ENCODE results near the gene NLRX1.
"Not testable (repeated sequence)": the region's sequence is repeated elsewhere in the genome, so short reads cannot be mapped to it uniquely, and the experiment has no call there.

The NLRX1 gene

DNA sequence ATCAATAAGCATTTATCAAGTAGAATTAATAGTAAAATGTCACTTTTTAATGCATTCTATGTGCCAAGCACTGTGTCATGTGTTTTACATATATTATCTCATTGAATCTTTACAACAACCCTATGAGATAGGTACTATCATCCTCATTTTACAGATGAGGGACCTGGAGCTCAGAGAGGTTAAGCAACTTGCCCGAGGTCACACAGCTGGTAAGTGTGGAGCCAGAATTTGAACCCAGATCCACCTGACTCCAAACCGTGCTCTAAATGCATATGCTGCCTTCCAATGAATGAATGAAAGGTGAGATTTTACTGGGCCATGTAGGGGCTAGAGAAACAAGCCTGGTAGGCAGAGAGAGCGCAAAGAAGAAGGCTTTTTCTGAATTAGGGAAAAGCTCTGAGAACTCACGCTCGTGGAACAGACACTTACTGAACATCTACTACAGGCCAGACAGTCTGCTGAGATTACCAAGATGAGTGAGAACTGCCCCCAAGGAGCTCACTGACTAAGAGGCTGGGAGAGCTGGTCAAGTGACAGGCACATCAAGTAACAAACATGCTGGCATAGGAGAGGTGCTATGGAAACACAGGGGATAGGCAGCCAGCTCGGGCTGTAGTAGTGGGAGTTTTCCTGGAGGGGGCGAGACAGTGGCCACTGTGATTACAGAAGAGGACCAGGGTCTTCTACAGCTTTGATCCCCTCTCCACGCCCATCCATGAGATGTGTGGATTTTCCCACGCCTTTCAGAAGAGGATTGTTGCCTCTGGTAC is 15.3 kb upstream of the NLRX1 start:
- DNase-seq, result no peak

DNA sequence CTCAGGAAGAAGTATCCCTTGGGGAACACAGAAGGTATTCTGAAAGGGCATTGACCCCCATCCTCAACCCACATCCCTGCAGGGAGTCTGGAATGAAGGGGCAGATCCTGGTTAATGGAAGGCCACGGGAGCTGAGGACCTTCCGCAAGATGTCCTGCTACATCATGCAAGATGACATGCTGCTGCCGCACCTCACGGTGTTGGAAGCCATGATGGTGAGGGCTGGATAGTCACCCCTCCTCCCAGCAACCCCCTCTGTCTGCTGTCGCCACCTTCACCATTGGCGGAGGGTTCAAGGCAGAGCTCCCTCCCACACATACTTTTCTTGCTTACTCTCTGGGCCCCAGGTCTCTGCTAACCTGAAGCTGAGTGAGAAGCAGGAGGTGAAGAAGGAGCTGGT is 14.3 kb upstream of the NLRX1 start:
- no peak for DNase-seq

DNA sequence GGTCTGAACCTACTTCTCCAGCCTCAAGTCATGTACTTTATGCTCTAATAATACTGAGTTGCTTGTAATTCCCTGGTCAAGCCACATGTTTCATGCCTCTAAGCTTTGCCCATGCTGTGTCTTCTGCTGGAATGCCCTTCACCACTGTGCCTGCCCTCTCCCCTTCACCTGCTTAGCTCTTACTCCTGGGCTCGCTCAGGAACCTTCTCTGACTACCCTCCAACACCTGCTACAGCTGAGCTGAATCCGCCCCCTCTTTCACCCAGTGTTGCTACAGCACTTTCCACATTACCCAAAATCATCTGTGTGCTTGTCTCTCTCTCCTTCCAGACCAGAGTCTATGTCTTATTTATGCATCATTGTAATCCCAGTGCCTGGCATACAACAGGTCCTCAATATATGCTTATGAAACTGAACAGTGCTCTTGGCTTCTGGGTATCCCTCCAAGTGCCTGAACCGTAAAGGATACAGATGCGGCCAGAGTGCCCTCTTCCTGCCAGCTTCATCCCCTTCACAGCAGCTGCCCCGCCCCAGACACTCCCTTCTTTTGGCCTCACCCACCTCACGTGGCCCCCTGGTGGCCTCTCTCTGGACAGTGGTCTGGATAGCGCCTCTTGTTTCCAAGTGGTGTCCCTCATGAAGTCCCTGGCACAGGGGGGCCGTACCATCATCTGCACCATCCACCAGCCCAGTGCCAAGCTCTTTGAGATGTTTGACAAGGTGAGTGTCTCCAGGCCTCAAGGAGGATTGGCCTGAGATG is 12.6 kb upstream of the NLRX1 start:
- DNase-seq, result no peak

DNA sequence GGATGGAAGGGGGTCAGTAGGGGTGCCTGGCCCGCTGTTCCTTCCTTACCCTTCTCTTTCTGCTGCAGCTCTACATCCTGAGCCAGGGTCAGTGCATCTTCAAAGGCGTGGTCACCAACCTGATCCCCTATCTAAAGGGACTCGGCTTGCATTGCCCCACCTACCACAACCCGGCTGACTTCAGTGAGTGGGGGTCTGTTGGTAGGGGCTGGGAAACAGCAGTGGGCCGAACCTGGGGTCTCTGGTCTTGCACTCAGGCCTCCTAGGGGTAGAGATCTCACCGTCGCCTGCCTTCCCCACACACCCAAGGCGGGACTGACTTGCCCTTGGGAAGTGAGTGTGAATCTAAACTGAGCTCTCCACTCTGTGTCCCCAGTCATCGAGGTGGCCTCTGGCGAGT is 12.0 kb upstream of the NLRX1 start:
- DNase-seq, result no peak

DNA sequence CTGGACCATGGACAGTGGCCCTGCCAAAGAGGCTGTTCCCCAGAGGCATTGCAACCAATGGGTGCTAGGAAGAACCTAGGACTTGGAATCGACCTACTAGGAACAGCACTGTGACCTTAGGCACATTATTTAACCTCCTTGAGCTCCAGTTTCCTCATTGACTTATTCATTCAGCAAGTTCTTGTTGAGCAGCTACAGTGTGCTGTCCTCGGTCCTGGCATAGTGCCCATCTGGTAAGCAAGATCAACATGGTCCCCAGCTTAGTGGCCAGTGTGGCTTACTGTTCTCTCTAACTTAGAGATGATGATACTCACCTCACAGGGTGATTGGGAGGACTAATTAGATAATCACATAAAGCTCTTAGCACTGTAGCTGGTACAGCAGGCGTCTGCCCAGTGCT is 11.5 kb upstream of the NLRX1 start:
- DNase-seq, result no peak

DNA sequence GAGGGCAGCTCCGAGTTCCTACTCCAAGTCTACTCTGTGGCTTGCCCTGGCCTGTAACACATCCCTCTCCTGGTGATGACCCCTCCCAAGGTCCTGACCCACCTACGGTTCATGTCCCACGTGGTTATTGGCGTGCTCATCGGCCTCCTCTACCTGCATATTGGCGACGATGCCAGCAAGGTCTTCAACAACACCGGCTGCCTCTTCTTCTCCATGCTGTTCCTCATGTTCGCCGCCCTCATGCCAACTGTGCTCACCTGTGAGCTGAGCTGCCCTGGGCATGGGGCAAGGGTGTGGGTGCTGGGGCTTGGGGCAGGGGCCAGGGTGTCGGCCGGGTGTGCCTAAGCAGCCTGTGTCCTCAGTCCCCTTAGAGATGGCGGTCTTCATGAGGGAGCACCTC is 10.1 kb upstream of the NLRX1 start:
- DNase-seq, result no peak

DNA sequence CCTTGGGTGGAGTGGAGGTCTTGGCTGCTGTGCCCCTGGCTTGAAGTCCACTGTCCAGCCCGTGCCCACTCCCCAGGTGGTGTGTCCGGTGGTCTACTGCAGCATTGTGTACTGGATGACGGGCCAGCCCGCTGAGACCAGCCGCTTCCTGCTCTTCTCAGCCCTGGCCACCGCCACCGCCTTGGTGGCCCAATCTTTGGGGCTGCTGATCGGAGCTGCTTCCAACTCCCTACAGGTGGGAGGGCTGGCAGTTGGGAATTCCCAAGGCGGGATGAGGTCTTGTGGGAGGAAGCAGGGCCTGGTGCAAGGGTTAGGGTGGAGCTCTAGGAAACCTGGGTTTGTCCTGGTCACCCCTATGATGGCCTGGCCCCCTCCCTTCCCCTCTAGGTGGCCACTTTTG is 8.4 kb upstream of the NLRX1 start:
- DNase-seq, result no peak

DNA sequence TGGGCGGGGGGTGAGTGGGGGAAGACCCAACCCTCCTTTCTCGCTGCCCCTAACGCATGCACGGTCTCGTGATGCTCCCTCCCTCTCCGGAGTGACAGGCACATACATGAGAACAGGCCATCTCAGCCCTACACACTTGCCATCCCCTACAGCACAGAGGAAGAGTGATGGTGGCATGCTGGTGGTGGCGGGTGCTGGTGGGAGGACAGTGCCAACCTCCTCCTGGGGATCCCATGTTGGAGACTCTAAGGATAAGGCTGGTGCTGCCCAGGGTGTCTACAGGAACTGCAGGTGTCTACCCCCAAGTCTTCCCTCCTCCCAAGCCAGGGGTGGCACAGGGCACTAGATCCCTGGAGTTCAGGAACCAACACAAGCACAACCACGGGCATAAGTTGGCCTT is 6.7 kb upstream of the NLRX1 start:
- no peak for DNase-seq

DNA sequence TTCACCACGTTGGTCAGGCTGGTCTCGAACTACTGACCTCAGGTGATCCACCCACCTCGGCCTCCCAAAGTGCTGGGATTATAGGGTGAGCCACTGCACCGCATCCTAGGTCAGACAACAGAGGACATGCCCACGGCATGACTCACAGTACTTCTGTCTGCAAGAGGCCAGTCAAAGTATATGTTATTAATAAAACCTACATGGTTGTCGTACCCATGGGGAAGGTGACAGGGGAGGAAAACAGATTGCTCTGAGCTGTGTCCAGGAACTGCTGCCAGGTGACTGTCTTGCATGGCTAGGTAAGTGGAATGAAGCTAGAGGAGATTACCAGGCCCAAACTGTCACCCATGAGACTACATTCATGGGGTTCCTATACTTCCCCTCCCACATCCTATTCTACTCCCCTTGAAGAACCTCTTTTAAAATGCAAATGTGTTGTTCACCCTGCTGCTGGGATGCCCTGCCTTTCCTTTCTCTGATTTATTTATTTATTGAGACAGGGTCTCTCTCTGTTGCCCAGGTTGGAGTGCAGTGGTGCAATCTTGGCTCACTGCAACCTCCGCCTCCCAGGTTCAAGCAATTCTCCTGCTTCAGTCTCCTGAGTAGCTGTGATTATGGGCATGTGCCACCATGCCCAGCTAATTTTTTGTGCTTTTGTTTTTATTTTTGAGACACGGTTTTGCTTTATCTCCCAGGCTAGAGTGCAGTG is 2.0 kb upstream of the NLRX1 start:
- DNase-seq, result no peak

DNA sequence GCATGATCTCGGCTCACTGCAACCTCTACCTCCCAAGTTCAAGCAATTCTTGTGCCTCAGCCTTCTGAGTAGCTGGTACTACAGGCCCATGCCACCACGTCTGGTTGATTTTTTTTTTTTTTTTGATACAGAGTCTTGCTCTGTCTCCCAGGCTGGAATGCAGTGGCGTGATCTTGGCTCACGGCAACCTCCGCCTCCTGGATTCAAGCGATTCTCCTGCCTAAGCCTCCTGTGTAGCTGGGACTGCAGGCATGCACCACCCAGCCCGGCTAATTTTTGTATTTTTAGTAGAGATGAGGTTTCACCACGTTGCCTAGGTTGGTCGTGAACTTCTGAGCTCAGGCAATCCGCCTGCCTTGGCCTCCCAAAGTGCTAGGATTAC is 1.5 kb upstream of the NLRX1 start:
- DNase-seq, result not testable (repeated sequence)

DNA sequence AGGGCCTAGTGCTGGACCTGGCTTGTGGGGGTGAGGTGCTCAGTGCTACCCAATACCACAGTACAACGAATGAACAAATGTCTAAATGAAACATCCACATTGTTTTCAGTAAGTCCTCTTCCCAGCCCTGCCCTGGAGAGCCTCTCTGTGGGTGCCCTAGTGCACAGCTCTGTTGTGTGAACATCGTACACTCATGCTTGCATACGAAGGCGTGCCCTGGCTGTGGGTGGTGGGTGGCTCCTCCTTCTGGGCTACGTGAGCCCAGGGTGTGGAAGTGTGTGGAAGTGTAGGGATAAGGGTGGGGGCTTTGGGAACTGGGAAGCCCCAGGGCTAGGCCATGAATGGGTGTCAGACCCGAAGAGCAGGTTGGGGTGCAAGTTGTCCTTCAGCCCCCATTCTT is 592 bp upstream of the NLRX1 start:
- DNase-seq, result no peak

DNA sequence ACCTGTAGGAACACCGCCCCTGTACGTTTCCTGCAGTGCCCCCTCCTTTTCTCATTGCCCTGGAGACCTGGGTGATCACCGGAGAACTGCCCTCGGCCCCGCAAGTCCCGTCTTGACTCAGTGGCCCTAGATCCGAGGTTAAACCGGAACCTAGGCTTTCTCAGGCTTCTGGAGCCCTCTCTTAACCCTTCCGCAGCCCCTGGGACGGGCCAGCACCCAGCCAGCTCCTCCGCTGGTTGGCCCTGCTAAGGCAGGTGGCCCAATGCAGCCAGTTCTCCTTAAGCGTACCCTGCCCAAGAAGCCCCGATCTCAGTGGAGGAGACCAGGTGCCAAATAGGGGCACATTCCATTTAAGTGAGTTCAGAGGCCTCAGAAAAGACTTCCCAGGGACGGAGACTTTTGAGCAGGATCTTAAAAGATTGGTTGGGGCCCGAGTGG is 776 bp downstream of the NLRX1 start:
- peak; percentile 61 for DNase-seq

DNA sequence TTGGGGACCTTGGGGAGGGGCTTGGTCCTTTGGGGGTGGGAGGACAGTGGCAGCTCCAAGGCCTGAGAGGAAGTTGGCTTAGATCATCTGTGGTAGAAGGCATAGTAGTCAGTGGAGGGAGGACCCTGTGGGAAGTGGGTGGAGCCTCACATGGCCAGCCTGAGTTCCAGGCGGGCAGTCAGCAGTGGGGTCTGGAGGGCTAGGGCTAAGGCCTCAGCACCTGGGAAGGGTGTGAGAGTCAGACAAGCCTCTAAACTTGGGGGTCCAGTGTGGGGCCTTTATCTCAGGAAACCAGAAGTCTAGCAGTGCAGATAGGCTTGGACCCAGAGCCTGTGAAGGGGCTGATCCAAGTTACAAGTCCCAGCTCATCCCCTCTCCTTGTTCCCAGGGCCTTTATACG is 4.0 kb downstream of the NLRX1 start:
- no peak for DNase-seq

DNA sequence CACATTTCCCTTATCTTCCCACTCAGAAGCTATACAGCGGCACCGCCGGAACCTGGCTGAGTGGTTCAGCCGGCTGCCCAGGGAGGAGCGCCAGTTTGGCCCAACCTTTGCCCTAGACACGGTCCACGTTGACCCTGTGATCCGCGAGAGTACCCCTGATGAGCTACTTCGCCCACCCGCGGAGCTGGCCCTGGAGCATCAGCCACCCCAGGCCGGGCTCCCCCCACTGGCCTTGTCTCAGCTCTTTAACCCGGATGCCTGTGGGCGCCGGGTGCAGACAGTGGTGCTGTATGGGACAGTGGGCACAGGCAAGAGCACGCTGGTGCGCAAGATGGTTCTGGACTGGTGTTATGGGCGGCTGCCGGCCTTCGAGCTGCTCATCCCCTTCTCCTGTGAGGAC is 4.9 kb downstream of the NLRX1 start:
- no peak for DNase-seq

DNA sequence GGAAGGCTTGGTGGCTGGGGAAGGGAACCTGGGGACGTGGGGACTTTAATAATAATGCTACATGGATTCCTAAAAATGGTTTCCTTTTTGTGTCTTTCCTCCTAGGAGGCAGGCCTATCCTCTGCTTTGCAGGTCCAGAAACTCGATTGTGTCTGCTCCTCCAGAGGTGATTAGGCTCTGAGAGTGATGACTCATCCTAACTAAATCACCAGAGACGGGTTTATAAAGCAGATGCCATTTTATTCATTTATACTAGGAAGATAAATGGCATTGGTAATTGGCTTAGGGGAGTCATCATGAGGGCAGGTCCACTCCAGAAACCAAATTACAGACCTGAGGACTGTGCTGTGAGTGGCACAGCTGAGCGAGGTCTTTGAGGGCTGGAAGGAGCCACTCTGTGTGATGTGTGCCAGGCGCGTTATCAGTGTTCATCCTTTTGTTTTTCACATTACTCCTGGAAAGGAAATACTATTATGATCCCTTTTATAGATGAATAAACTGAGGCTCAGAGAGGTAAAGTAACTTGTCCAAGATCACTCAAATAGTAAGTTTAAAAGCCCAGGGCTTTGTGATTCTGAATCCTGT is 7.1 kb downstream of the NLRX1 start:
- DNase-seq, result no peak

DNA sequence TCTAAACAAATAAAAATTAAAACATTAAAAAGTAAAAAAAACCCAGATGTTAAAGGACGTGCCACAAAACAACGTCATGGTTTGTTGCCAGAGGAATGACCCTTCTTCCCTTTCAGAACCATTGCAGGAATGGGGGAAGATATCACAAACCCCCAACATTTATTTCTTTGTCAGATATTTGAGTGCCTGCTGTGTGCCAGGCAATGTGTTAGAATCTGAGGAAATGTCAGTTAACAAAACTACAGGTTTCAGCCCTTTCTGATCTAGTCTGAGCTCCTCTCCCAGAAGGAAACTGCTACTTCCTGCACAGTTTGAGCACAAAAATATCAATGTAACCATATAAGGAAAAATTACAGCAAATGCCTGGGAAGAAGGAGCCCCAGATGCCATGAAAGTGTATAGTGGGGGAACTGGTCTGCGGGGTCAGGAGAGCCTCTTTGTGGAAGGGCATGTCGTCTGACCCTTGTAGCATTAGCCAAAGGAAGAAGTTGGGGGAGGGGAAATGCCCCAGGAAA is 9.7 kb downstream of the NLRX1 start:
- DNase-seq, result no peak

DNA sequence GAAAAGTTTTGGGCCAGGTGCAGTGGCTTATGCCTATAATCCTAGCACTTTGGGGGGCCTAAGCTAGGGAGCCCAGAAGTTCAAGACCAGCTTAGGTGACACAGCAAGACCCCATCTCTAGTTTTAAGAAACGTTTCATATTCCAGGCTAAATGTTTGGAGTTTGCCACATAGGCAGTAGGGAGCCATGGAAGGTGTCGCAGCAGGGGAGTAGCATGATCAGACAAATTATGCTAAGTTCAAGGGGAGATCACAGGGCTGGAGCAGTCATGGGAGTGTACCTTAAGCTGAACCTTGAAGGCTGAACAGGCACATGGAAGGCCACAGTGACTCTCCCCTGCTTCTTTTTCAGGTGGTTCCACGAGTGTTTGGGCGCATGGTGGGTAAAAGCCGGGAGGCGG is 10.8 kb downstream of the NLRX1 start:
- DNase-seq, result no peak

DNA sequence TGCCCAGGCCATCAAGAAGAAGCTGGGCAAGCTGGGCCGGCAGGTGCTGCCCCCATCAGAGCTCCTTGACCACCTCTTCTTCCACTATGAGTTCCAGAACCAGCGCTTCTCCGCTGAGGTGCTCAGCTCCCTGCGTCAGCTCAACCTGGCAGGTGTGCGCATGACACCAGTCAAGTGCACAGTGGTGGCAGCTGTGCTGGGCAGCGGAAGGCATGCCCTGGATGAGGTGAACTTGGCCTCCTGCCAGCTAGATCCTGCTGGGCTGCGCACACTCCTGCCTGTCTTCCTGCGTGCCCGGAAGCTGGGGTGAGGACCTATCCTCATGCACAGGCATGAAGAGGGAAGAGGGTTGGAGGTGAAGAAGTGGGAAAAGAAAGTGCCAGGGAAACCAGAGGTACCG is 11.5 kb downstream of the NLRX1 start:
- DNase-seq, result no peak

DNA sequence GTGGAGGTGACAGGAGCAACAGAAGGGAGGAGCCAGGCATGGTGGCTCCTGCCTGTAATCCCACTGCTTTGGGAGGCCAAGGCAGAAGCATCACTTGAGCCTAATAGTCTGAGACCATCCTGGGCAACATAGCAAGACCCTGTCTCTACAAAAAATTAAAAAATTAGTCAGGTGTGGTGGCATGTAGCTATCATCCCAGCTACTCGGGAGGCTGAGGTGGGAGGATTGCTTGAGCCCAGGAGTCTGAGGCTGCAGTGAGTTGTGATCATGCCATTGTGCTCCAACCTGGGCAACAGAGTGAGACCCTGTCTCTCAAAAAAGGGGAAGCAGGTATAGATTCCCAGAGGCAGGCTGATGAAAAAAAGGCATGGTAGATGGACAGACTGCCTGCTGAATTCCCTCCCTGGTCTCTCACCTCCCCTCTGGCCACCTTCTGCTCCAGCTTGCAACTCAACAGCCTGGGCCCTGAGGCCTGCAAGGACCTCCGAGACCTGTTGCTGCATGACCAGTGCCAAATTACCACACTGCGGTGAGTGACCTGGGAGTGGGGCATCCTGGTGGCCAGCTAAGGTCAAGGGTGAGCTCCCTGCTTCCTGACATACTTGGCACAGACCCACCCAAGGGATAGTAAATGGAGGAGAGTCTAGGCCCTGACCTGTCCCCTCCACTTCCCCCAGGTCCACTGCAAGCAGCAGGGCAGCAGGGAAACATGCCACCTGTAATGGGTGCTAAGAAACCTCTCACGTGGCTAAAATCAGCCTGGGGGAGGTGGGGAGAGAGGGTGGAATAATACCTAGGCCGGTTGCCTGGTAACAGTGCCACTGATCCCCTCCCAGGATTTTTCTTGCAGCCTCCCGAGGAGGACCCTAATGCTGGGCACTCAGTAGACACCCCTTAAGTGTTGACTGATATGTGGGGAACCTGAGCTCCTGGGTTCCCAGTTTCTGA is 12.5 kb downstream of the NLRX1 start:
- no peak for DNase-seq

DNA sequence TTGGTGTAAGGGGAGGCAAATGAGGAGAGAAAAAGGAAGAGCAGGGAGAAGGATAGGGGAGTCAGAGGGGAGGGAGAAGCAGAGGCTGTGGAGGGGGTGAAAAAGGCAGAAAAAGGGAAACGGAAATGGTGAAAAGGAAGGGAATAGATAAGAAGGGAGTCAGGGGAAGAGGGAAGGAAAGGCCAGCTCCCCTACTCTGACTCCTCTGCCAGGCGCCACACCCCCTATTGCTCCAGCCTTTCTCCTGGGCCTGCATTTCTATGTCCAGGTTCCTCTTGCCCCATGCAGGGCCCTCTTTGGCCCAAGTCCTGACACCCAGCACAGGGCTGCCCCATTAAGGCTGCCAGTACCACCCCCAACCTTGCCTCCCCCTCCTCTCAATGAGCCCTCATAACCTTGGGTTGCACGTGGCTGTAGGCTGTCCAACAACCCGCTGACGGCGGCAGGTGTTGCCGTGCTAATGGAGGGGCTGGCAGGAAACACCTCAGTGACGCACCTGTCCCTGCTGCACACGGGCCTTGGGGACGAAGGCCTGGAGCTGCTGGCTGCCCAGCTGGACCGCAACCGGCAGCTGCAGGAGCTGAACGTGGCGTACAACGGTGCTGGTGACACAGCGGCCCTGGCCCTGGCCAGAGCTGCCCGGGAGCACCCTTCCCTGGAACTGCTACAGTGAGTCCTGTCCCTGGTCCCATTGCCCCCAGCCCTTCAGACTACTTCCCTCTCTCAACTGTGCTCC is 13.3 kb downstream of the NLRX1 start:
- DNase-seq, result no peak

DNA sequence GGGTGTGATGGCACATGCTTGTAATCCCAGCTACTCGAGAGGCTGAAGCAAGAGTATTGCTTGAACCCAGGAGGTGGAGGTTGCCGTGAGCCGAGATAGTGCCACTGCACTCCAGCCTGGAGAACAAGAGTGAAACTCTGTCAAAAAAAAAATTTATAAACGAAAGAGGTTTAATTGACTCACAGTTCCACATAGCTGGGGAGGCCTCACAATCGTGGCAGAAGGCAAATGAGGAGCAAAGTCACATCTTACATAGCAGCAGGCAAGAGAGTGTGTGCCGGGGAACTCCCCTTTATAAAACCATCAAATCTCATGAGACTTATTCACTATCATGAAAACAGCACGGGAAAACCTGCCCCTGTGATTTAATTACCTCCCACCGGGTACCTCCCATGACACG is 15.9 kb downstream of the NLRX1 start:
- not testable (repeated sequence) for DNase-seq

Measured in stimulated activated CD4-positive, alpha-beta T cell treated with anti-CD3 and anti-CD28 coated beads, Interleukin-15, amount 100 ng/mL, for 24 hours (primary cell).